Keratinocyte (primary cell): Measurements from ENCODE around the gene FASN.

Experiments used
- EZH2 ChIP-seq: IDR thresholded peaks from one replicate; pipeline ENCODE4 v1.6.1; 2012; ENCODE audit warnings: inconsistent platforms, mild to moderate bottlenecking, low read length, moderate library complexity
- TF ChIP-seq, protein P1 (sequence below), 3 experiments: IDR thresholded peaks in 1 of 3; conservative IDR thresholded peaks in 1 of 3; optimal IDR thresholded peaks in 1 of 3; 2 replicates in 2 of 3; 3 replicates in 1 of 3; pipeline versions ENCODE3 to v1.5.1; 2011; ENCODE audit warnings: low read length in 3 of 3, mild to moderate bottlenecking in 3 of 3, moderate library complexity in 2 of 3, control low read depth in 1 of 3, inconsistent platforms in 1 of 3; ENCODE audit not compliant: insufficient read depth in 2 of 3; ENCODE audit errors: extremely low read depth in 1 of 3

DNA sequence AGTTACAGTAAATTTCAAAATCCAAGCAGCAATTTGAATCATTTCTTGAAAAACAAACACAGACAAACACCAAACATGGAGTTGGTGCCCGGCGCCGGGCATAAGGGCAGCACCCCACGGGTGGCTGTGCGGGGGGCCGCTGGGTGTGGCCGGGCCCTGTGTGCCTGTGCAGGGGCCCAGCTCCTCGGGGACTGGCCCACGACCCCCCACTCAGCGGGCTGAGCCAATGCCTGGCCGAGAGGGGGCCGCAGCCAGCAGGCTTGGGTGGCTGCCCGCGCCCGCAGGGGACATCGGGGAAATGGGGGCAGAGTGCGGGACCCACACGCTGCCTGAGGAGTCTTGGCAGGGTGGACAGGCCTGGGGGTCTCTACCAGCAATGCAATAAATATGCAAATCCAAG lies 19.6 kb downstream of the FASN start:
- TF ChIP-seq, protein P1, sequence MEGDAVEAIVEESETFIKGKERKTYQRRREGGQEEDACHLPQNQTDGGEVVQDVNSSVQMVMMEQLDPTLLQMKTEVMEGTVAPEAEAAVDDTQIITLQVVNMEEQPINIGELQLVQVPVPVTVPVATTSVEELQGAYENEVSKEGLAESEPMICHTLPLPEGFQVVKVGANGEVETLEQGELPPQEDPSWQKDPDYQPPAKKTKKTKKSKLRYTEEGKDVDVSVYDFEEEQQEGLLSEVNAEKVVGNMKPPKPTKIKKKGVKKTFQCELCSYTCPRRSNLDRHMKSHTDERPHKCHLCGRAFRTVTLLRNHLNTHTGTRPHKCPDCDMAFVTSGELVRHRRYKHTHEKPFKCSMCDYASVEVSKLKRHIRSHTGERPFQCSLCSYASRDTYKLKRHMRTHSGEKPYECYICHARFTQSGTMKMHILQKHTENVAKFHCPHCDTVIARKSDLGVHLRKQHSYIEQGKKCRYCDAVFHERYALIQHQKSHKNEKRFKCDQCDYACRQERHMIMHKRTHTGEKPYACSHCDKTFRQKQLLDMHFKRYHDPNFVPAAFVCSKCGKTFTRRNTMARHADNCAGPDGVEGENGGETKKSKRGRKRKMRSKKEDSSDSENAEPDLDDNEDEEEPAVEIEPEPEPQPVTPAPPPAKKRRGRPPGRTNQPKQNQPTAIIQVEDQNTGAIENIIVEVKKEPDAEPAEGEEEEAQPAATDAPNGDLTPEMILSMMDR (optimal IDR thresholded peaks at IDR 0.05 in 1 of 3, IDR thresholded peaks at IDR 0.05 in 1 of 3, conservative IDR thresholded peaks at IDR 0.05 in 1 of 3; ENCODE audit: extremely low read depth in 1 of 3, insufficient read depth in 2 of 3, low read length in 3 of 3): no peak
- no peak for TF ChIP-seq EZH2
